AG04450 (cell line): ENCODE data around the gene SWT1. TPM values are rescaled to one million over a fixed set of nuclear protein-coding genes. Genes with fewer than 3 reads are reported as not detected.

ENCODE experiments used
- CTCF ChIA-PET: fragments of 300-600, 350-600 bp; formaldehyde crosslinking; extraction: SDS; loops from one replicate; lab custom pipeline; 2022; ENCODE audit warnings: antibody characterized with exemption, inconsistent platforms; lab: Charles Lee
- POLR2A ChIA-PET: fragments of 350-600 bp; formaldehyde crosslinking; extraction: SDS; loops from one replicate; lab custom pipeline; 2021; ENCODE audit warnings: antibody characterized with exemption, inconsistent platforms; lab: Yijun Ruan, JAX
- DNase-seq: peaks from one replicate; pipeline ENCODE4 v3.0.0-alpha.2; 2011; ENCODE audit warnings: low read depth, low spot score
- H3K27ac ChIP-seq: one replicate; pipeline ENCODE4 v1.5.1; 2012; ENCODE audit warnings: low read depth, low read length, control low read depth
- H3K27me3 ChIP-seq: one replicate; pipeline ENCODE4 v1.6.0; 2012; ENCODE audit warnings: low read length; ENCODE audit not compliant: control insufficient read depth, insufficient read depth
- H3K4me3 ChIP-seq: 2 replicates; pipeline ENCODE4 v1.5.1; 2011; ENCODE audit warnings: mild to moderate bottlenecking, low read depth, low read length, control low read depth
- H3K9me3 ChIP-seq: 2 replicates; pipeline ENCODE4 v1.5.1; 2012; ENCODE audit warnings: low read length; ENCODE audit not compliant: control insufficient read depth, insufficient read depth
- CTCF ChIP-seq: IDR thresholded peaks from 2 replicates; pipeline ENCODE4 v1.5.1; 2011; ENCODE audit warnings: low read depth, low read length, control low read depth, inconsistent platforms
- polyA plus RNA-seq: library from polyadenylated mRNA; depleted of rRNA; stranded (reverse); fragments of >200 nt; gene quantifications from 2 replicates; pipeline ENCODE4 v1.2.3, GENCODE V29; 2011

SWT1 gene
- polyA plus RNA-seq, 1 experiment = 3.6 TPM

GRCh38 chr1:185213091-185213490 is 56.1 kb downstream of the SWT1 start:
- no peak overlapping the region for H3K27ac ChIP-seq
- no peaks in the 10 kb centered on the region for H3K27me3 ChIP-seq
- TF ChIP-seq CTCF = no peak
- ChIA-PET POLR2A (no interaction called here), CTCF (interaction anchor here (0.7 kb wide), 1 partner anchor 43 kb away, joined by 4 read pairs; no protein-coding TSS in a partner anchor)
- H3K9me3 ChIP-seq = no peaks in the 10 kb centered on the region
- no peak overlapping the region for H3K4me3 ChIP-seq
- peak; percentile 2 for DNase-seq

- DNase-seq = no peak
- Histone ChIP-seq H3K27me3 (no peaks in the 10 kb centered on the region), H3K9me3 (no peaks in the 10 kb centered on the region), H3K27ac (no peak overlapping the region), H3K4me3 (no peak overlapping the region)
- ChIA-PET POLR2A (no interaction called here), CTCF (interaction anchor here (0.6 to 2.2 kb wide), 3 partner anchors 44 to 437 kb away, joined by 3 to 7 read pairs (median 4); no protein-coding TSS in a partner anchor)
- TF ChIP-seq CTCF = no peak
These were observed 58.9 kb downstream of the SWT1 start for GRCh38 chr1:185215911-185216310.

GRCh38 chr1:185224132-185224531 is 67.2 kb downstream of the SWT1 start:
- ChIA-PET POLR2A (no interaction called here), CTCF (no interaction called here)
- Histone ChIP-seq H3K4me3 (no peak overlapping the region), H3K27ac (no peak overlapping the region), H3K27me3 (no peaks in the 10 kb centered on the region), H3K9me3 (no peaks in the 10 kb centered on the region; the same call in 1 of the 2 replicates)
- DNase-seq = no peak
- no peak for TF ChIP-seq CTCF

GRCh38 chr1:185227161-185227560 is 70.2 kb downstream of the SWT1 start:
- H3K27ac ChIP-seq = no peak overlapping the region
- ChIA-PET POLR2A (no interaction called here), CTCF (interaction anchor here (0.7 to 1.2 kb wide), 2 partner anchors 12 to 188 kb away, joined by 3 read pairs; no protein-coding TSS in a partner anchor)
- no peak for DNase-seq
- no peaks in the 10 kb centered on the region; the same call in 1 of the 2 replicates for H3K9me3 ChIP-seq
- H3K27me3 ChIP-seq = no peaks in the 10 kb centered on the region
- no peak for TF ChIP-seq CTCF
- H3K4me3 ChIP-seq = no peak overlapping the region

- no peaks in the 10 kb centered on the region for H3K27me3 ChIP-seq
- DNase-seq = no peak
- H3K4me3 ChIP-seq = no peak overlapping the region
- no peak for TF ChIP-seq CTCF
- no peak overlapping the region for H3K27ac ChIP-seq
- H3K9me3 ChIP-seq = no peaks in the 10 kb centered on the region
- CTCF ChIA-PET = interaction anchor here (1.1 kb wide), 1 partner anchor 10 kb away, joined by 5 read pairs; no protein-coding TSS in a partner anchor
- POLR2A ChIA-PET = no interaction called here
These were observed 72.0 kb downstream of the SWT1 start for GRCh38 chr1:185228979-185229378.
